HepG2 (cell line): ENCODE measurements around the gene CISD3. TPM values are rescaled to one million over a fixed set of nuclear protein-coding genes. Genes with fewer than 3 reads are reported as not detected.

Experiments
- KLF11 ChIP-seq: IDR thresholded peaks from 2 replicates; pipeline ENCODE4 v1.6.1; 2016; ENCODE audit warnings: missing compliant biosample characterization
- NFE2L2 ChIP-seq: fragments of 150-350 bp; IDR thresholded peaks from 2 replicates; pipeline ENCODE4 v1.6.1; 2014; ENCODE audit warnings: low read length
- NRL ChIP-seq: sonication (generic); formaldehyde crosslinking; IDR thresholded peaks from 2 replicates; pipeline ENCODE4 v1.5.0; 2020; ENCODE audit warnings: missing genetic modification reagents, mild to moderate bottlenecking, moderate library complexity, borderline replicate concordance
- STAT5B ChIP-seq: sonication (generic); formaldehyde crosslinking; IDR thresholded peaks from 2 replicates; pipeline ENCODE4 v1.4.0; 2020; ENCODE audit warnings: missing genetic modification reagents
- WIZ ChIP-seq: sonication (generic); formaldehyde crosslinking; IDR thresholded peaks from 2 replicates; pipeline ENCODE4 v1.5.1; 2020; ENCODE audit warnings: mild to moderate bottlenecking, missing genetic modification reagents
- ZFP62 ChIP-seq: sonication (generic); formaldehyde crosslinking; IDR thresholded peaks from 2 replicates; pipeline ENCODE4 v1.4.0; 2020; ENCODE audit warnings: missing genetic modification reagents
- ZFYVE20 ChIP-seq: sonication (generic); formaldehyde crosslinking; IDR thresholded peaks from 2 replicates; pipeline ENCODE4 v1.8.0; 2023; ENCODE audit warnings: low read depth, mild to moderate bottlenecking, moderate library complexity, missing genetic modification reagents, borderline replicate concordance
- ZGPAT ChIP-seq: IDR thresholded peaks from 2 replicates; pipeline ENCODE4 v1.6.1; 2016; ENCODE audit warnings: mild to moderate bottlenecking
- ZNF143 ChIP-seq: sonication (generic); formaldehyde crosslinking; IDR thresholded peaks from 2 replicates; pipeline ENCODE4 v1.4.0; 2020; ENCODE audit warnings: missing genetic modification reagents
- ZNF263 ChIP-seq: sonication (generic); formaldehyde crosslinking; IDR thresholded peaks from 2 replicates; pipeline ENCODE4 v1.4.0; 2020; ENCODE audit warnings: missing genetic modification reagents
- ZNF558 ChIP-seq: sonication (generic); formaldehyde crosslinking; IDR thresholded peaks from 2 replicates; pipeline ENCODE4 v1.9.0; 2022; ENCODE audit warnings: mild to moderate bottlenecking, missing genetic modification reagents, borderline replicate concordance
- ZNF572 ChIP-seq: sonication (generic); formaldehyde crosslinking; IDR thresholded peaks from 2 replicates; pipeline ENCODE4 v1.5.1; 2020; ENCODE audit warnings: mild to moderate bottlenecking, missing genetic modification reagents
- polyA plus RNA-seq, 8 experiments: library from polyadenylated mRNA; depleted of rRNA in 3 of 8; stranded (reverse) in 7 of 8; unstranded in 1 of 8; fragments of >200 nt; fragmentation: Illumina TruSeq in 4 of 8; extraction: Trizol in 4 of 8; gene quantifications; 2 replicates each; pipeline versions ENCODE4 v1.2.1 to v1.2.3, GENCODE V29; 2011 to 2016; ENCODE audit warnings: low read depth in 4 of 8, missing spikeins in 1 of 8, mixed read lengths in 1 of 8; ENCODE audit not compliant: insufficient read depth in 1 of 8
- total RNA-seq, 5 experiments: library from RNA; depleted of rRNA; stranded (reverse); fragments of >200 nt; fragmentation: Illumina TruSeq; extraction: Trizol; gene quantifications; 2 replicates each; pipeline ENCODE4 v1.2.3, GENCODE V29; 2016; ENCODE audit warnings: low read depth in 1 of 5
- TF ChIP-seq, protein P1 (sequence below): sonication (generic); formaldehyde crosslinking; IDR thresholded peaks from 2 replicates; pipeline ENCODE4 v1.4.0; 2020; ENCODE audit warnings: missing genetic modification reagents
- TF ChIP-seq, protein P2 (sequence below): sonication (generic); formaldehyde crosslinking; IDR thresholded peaks from 2 replicates; pipeline ENCODE4 v1.4.0; 2020; ENCODE audit warnings: missing genetic modification reagents
- TF ChIP-seq, protein P3 (sequence below): sonication (generic); formaldehyde crosslinking; IDR thresholded peaks from 2 replicates; pipeline ENCODE4 v1.8.1; 2023; ENCODE audit warnings: mild to moderate bottlenecking, moderate library complexity, missing genetic modification reagents
- TF ChIP-seq, protein P4 (sequence below): sonication (generic); formaldehyde crosslinking; IDR thresholded peaks from 2 replicates; pipeline ENCODE4 v1.5.1; 2020; ENCODE audit warnings: mild to moderate bottlenecking, missing genetic modification reagents
- TF ChIP-seq, protein P5 (sequence below): sonication (generic); formaldehyde crosslinking; IDR thresholded peaks from 2 replicates; pipeline ENCODE4 v1.4.0; 2020; ENCODE audit warnings: missing genetic modification reagents

CISD3 gene
- total and polyA plus RNA-seq, 2 of the 13 experiments (the other 11 are each of a cell fraction or from before 2014, with no cell fraction given) = 30.0 to 34.1 TPM

DNA sequence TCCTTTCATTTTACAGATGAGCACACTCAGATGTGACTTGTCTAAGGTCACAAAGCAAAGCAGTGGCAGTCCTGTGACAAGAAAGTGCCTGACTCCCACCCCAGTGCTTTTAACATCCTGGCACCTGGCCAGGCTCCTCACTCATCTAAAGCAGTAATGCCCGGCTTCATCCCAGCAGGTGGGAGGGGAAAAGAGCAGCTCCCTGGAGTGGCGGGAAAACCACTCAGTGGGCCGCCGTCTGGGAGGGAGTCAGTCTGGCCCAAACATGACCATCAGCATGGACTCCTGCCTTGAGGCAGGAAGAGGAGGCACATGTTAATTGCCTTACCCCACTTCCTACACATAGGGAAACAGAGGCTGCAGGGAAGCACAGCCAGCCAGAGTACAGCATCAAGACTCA is 15.4 kb downstream of the CISD3 start (continued):
- TF ChIP-seq, protein P1, sequence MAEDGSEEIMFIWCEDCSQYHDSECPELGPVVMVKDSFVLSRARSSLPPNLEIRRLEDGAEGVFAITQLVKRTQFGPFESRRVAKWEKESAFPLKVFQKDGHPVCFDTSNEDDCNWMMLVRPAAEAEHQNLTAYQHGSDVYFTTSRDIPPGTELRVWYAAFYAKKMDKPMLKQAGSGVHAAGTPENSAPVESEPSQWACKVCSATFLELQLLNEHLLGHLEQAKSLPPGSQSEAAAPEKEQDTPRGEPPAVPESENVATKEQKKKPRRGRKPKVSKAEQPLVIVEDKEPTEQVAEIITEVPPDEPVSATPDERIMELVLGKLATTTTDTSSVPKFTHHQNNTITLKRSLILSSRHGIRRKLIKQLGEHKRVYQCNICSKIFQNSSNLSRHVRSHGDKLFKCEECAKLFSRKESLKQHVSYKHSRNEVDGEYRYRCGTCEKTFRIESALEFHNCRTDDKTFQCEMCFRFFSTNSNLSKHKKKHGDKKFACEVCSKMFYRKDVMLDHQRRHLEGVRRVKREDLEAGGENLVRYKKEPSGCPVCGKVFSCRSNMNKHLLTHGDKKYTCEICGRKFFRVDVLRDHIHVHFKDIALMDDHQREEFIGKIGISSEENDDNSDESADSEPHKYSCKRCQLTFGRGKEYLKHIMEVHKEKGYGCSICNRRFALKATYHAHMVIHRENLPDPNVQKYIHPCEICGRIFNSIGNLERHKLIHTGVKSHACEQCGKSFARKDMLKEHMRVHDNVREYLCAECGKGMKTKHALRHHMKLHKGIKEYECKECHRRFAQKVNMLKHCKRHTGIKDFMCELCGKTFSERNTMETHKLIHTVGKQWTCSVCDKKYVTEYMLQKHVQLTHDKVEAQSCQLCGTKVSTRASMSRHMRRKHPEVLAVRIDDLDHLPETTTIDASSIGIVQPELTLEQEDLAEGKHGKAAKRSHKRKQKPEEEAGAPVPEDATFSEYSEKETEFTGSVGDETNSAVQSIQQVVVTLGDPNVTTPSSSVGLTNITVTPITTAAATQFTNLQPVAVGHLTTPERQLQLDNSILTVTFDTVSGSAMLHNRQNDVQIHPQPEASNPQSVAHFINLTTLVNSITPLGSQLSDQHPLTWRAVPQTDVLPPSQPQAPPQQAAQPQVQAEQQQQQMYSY = no peak
- no peak for TF ChIP-seq WIZ (CRISPR knock-in tag)
- no peak for TF ChIP-seq ZNF558
- TF ChIP-seq NFE2L2 = no peak
- TF ChIP-seq, protein P2, sequence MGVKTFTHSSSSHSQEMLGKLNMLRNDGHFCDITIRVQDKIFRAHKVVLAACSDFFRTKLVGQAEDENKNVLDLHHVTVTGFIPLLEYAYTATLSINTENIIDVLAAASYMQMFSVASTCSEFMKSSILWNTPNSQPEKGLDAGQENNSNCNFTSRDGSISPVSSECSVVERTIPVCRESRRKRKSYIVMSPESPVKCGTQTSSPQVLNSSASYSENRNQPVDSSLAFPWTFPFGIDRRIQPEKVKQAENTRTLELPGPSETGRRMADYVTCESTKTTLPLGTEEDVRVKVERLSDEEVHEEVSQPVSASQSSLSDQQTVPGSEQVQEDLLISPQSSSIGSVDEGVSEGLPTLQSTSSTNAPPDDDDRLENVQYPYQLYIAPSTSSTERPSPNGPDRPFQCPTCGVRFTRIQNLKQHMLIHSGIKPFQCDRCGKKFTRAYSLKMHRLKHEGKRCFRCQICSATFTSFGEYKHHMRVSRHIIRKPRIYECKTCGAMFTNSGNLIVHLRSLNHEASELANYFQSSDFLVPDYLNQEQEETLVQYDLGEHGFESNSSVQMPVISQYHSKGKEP (CRISPR knock-in tag) = no peak
- 0 out of 2 replicates have a peak, but pooled peaks have one; percentile 63 for TF ChIP-seq ZFYVE20 (CRISPR knock-in tag)
- TF ChIP-seq ZNF572 (CRISPR knock-in tag) = no peak
- TF ChIP-seq, protein P3, sequence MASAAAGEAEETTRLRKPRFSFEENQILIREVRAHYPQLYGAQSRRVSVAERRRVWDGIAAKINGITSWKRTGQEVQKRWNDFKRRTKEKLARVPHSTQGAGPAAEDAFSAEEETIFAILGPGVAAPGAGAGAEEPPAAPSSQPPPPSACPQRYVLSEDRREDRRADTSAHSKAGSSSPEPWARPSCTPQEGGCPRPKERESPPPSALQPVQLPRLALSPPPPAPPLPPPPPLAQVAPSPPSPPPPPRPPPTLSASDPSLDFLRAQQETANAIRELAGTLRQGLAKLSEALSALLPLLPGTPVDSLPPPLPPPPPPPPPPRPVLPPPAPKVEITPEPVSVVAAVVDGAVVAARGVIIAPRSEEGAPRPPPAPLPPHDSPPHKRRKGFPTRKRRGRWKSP (CRISPR knock-in tag) = 0 out of 2 replicates have a peak, but pooled peaks have one; percentile 13
- no peak for TF ChIP-seq STAT5B
- TF ChIP-seq ZGPAT (CRISPR knock-in tag) = no peak; the same call in 1 of the 2 replicates
- TF ChIP-seq, protein P4, sequence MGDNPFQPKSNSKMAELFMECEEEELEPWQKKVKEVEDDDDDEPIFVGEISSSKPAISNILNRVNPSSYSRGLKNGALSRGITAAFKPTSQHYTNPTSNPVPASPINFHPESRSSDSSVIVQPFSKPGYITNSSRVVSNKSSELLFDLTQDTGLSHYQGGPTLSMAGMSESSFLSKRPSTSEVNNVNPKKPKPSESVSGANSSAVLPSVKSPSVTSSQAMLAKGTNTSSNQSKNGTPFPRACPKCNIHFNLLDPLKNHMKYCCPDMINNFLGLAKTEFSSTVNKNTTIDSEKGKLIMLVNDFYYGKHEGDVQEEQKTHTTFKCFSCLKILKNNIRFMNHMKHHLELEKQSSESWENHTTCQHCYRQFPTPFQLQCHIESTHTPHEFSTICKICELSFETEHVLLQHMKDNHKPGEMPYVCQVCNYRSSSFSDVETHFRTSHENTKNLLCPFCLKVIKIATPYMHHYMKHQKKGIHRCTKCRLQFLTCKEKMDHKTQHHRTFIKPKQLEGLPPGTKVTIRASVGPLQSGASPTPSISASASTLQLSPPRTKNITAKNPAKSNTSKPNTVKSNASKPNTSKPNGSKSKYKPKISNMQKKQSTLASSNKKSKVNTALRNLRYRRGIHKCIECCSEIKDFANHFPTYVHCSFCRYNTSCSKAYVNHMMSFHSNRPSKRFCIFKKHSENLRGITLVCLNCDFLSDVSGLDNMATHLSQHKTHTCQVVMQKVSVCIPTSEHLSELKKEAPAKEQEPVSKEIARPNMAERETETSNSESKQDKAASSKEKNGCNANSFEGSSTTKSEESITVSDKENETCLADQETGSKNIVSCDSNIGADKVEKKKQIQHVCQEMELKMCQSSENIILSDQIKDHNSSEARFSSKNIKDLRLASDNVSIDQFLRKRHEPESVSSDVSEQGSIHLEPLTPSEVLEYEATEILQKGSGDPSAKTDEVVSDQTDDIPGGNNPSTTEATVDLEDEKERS = no peak
- no peak for TF ChIP-seq ZNF263 (CRISPR knock-in tag)
- 0 out of 2 replicates have a peak, but pooled peaks have one; percentile 21 for TF ChIP-seq NRL (CRISPR knock-in tag)
- TF ChIP-seq KLF11 (CRISPR knock-in tag) = no peak
- TF ChIP-seq ZFP62 (CRISPR knock-in tag) = no peak
- no peak for TF ChIP-seq ZNF143
- TF ChIP-seq, protein P5, sequence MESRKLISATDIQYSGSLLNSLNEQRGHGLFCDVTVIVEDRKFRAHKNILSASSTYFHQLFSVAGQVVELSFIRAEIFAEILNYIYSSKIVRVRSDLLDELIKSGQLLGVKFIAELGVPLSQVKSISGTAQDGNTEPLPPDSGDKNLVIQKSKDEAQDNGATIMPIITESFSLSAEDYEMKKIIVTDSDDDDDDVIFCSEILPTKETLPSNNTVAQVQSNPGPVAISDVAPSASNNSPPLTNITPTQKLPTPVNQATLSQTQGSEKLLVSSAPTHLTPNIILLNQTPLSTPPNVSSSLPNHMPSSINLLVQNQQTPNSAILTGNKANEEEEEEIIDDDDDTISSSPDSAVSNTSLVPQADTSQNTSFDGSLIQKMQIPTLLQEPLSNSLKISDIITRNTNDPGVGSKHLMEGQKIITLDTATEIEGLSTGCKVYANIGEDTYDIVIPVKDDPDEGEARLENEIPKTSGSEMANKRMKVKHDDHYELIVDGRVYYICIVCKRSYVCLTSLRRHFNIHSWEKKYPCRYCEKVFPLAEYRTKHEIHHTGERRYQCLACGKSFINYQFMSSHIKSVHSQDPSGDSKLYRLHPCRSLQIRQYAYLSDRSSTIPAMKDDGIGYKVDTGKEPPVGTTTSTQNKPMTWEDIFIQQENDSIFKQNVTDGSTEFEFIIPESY (CRISPR knock-in tag) = peak; percentile 94
